GM21737 (cell line): Measurements from ENCODE around the gene HEMK1.

Experiments
- ATAC-seq: cut with Tn5 transposase; IDR thresholded peaks from one replicate; pipeline ENCODE4 v1.9.1; 2021; ENCODE audit warnings: mild to moderate bottlenecking, moderate library complexity; ENCODE audit not compliant: unreplicated experiment

The HEMK1 gene

GRCh38 chr3:50635066-50635465 is 65.7 kb downstream of the HEMK1 start:
- no peak for ATAC-seq

GRCh38 chr3:50637011-50637410 is 67.7 kb downstream of the HEMK1 start:
- no peak for ATAC-seq

GRCh38 chr3:50637945-50638344 is 68.6 kb downstream of the HEMK1 start:
- ATAC-seq, result no peak

- no peak for ATAC-seq
Observed at GRCh38 chr3:50639055-50639494, 69.8 kb downstream of the HEMK1 start.

- no peak for ATAC-seq
Observed at GRCh38 chr3:50642382-50642781, 73.1 kb downstream of the HEMK1 start.

GRCh38 chr3:50644561-50644960 is 75.2 kb downstream of the HEMK1 start:
- ATAC-seq, result no peak

- ATAC-seq, result no peak
Observed at GRCh38 chr3:50645378-50645777, 76.1 kb downstream of the HEMK1 start.
